Measurements from ENCODE around the gene PTPRM. TPM values are rescaled to one million over a fixed set of nuclear protein-coding genes. Genes with fewer than 3 reads are reported as not detected.
"Not testable (repeated sequence)": the region's sequence is repeated elsewhere in the genome, so short reads cannot be mapped to it uniquely, and the experiment has no call there.

The PTPRM gene
- total RNA-seq, 1 experiment from 2014 or later: not detected

- H3K27me3 ChIP-seq (replicated peaks; ENCODE audit: insufficient read depth, low read depth, low read length, poor library complexity): no peaks in the 10 kb centered on the region
- no peak overlapping the region for H3K27ac ChIP-seq (ENCODE audit: low read depth, low read length, poor library complexity, severe bottlenecking)
- no TSS peak for BruUV-seq (replicated peaks)
- H3K4me1 ChIP-seq (ENCODE audit: insufficient read depth, low read length, poor library complexity, severe bottlenecking): no peaks in the 10 kb centered on the region
- POLR2A ChIA-PET (ENCODE audit: low non-redundant PET): no interaction called here
- no peaks in the 10 kb centered on the region for H3K36me3 ChIP-seq (ENCODE audit: insufficient read depth, low read length, poor library complexity, severe bottlenecking)
- intact Hi-C loops (cut with micrococcal nuclease; ENCODE audit: unreplicated experiment): no loop called here
- H3K9me3 ChIP-seq (ENCODE audit: low read depth, low read length, poor library complexity, severe bottlenecking): peaks cover 14% of the 10 kb centered on the region
- TF ChIP-seq, protein P1, sequence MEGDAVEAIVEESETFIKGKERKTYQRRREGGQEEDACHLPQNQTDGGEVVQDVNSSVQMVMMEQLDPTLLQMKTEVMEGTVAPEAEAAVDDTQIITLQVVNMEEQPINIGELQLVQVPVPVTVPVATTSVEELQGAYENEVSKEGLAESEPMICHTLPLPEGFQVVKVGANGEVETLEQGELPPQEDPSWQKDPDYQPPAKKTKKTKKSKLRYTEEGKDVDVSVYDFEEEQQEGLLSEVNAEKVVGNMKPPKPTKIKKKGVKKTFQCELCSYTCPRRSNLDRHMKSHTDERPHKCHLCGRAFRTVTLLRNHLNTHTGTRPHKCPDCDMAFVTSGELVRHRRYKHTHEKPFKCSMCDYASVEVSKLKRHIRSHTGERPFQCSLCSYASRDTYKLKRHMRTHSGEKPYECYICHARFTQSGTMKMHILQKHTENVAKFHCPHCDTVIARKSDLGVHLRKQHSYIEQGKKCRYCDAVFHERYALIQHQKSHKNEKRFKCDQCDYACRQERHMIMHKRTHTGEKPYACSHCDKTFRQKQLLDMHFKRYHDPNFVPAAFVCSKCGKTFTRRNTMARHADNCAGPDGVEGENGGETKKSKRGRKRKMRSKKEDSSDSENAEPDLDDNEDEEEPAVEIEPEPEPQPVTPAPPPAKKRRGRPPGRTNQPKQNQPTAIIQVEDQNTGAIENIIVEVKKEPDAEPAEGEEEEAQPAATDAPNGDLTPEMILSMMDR (conservative IDR thresholded peaks at IDR 0.05; ENCODE audit: low read depth, low read length): no peak
- no peak overlapping the region for H3K4me3 ChIP-seq (ENCODE audit: low read depth, low read length, poor library complexity, severe bottlenecking)
- no peak for DNase-seq (ENCODE audit: low spot score)
- CTCF ChIA-PET: no interaction called here
These were observed 390.2 kb downstream of the PTPRM start for GRCh38 chr18:7957297-7957696.

- Histone ChIP-seq H3K4me3 (ENCODE audit: low read depth, low read length, poor library complexity, severe bottlenecking) (no peak overlapping the region), H3K4me1 (ENCODE audit: insufficient read depth, low read length, poor library complexity, severe bottlenecking) (no peaks in the 10 kb centered on the region), H3K27ac (ENCODE audit: low read depth, low read length, poor library complexity, severe bottlenecking) (no peak overlapping the region), H3K9me3 (ENCODE audit: low read depth, low read length, poor library complexity, severe bottlenecking) (peaks cover 14% of the 10 kb centered on the region), H3K36me3 (ENCODE audit: insufficient read depth, low read length, poor library complexity, severe bottlenecking) (no peaks in the 10 kb centered on the region), H3K27me3 (replicated peaks; ENCODE audit: insufficient read depth, low read depth, low read length, poor library complexity) (no peaks in the 10 kb centered on the region)
- intact Hi-C loops (cut with micrococcal nuclease; ENCODE audit: unreplicated experiment): no loop called here
- ChIA-PET POLR2A (ENCODE audit: low non-redundant PET) (no interaction called here), CTCF (no interaction called here)
- DNase-seq (ENCODE audit: low spot score): no peak
- no TSS peak for BruUV-seq (replicated peaks)
- no peak for TF ChIP-seq EZH2 (IDR thresholded peaks at IDR 0.05; ENCODE audit: borderline replicate concordance, low read depth, low read length, poor library complexity, severe bottlenecking)
These were observed 391.2 kb downstream of the PTPRM start for GRCh38 chr18:7958081-7958896.

- Histone ChIP-seq H3K36me3 (ENCODE audit: insufficient read depth, low read length, poor library complexity, severe bottlenecking) (no peaks in the 10 kb centered on the region), H3K4me1 (ENCODE audit: insufficient read depth, low read length, poor library complexity, severe bottlenecking) (no peaks in the 10 kb centered on the region), H3K9me3 (ENCODE audit: low read depth, low read length, poor library complexity, severe bottlenecking) (peaks cover 8% of the 10 kb centered on the region), H3K27me3 (replicated peaks; ENCODE audit: insufficient read depth, low read depth, low read length, poor library complexity) (no peaks in the 10 kb centered on the region), H3K27ac (ENCODE audit: low read depth, low read length, poor library complexity, severe bottlenecking) (no peak overlapping the region), H3K4me3 (ENCODE audit: low read depth, low read length, poor library complexity, severe bottlenecking) (no peak overlapping the region)
- intact Hi-C loops (cut with micrococcal nuclease; ENCODE audit: unreplicated experiment): no loop called here
- no peak for DNase-seq (ENCODE audit: low spot score)
- no TSS peak for BruUV-seq (replicated peaks)
- CTCF ChIA-PET: no interaction called here
- POLR2A ChIA-PET (ENCODE audit: low non-redundant PET): no interaction called here
- TF ChIP-seq EZH2 (IDR thresholded peaks at IDR 0.05; ENCODE audit: borderline replicate concordance, low read depth, low read length, poor library complexity, severe bottlenecking): no peak
- TF ChIP-seq, protein P1 (conservative IDR thresholded peaks at IDR 0.05; ENCODE audit: low read depth, low read length): no peak
These were observed 391.7 kb downstream of the PTPRM start for GRCh38 chr18:7958897-7959146.

DNA sequence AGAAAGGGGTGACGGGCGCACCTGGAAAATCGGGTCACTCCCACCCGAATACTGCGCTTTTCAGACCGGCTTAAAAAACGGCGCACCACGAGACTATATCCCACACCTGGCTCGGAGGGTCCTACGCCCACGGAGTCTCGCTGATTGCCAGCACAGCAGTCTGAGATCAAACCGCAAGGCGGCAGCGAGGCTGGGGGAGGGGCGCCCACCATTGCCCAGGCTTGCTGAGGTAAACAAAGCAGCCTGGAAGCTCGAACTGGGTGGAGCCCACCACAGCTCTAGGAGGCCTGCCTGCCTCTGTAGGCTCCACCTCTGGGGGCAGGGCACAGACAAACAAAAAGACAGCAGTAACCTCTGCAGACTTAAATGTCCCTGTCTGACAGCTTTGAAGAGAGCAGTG is 399.6 kb downstream of the PTPRM start:
- H3K4me3 ChIP-seq (ENCODE audit: low read depth, low read length, poor library complexity, severe bottlenecking); H3K4me1 ChIP-seq (ENCODE audit: insufficient read depth, low read length, poor library complexity, severe bottlenecking); H3K36me3 ChIP-seq (ENCODE audit: insufficient read depth, low read length, poor library complexity, severe bottlenecking); H3K27ac ChIP-seq (ENCODE audit: low read depth, low read length, poor library complexity, severe bottlenecking); BruUV-seq (replicated peaks); CTCF ChIA-PET; H3K9me3 ChIP-seq (ENCODE audit: low read depth, low read length, poor library complexity, severe bottlenecking); DNase-seq (ENCODE audit: low spot score); POLR2A ChIA-PET (ENCODE audit: low non-redundant PET); intact Hi-C loops (cut with micrococcal nuclease; ENCODE audit: unreplicated experiment); H3K27me3 ChIP-seq (replicated peaks; ENCODE audit: insufficient read depth, low read depth, low read length, poor library complexity): not testable (repeated sequence)
